ENCODE measurements around the gene ABTB2.

DNA sequence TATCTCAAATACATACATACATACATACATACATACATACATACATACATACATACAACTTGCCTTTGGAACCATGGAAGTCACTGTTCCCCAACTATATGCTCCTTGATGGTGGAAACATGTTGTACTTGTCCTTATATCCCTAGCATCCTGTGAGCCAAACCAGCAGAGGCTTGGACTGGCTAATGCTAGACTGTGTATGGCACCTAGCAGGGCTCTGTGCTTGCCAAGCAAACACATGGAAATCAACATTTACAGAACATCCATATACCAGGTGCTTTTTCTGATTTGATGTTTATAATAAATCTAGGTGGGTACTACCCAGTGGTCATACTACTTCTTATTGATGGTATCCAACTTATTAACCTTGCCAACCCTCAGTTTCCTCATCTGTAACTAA, 86.1 kb downstream of the ABTB2 start:
- TF ChIP-seq, protein P1, sequence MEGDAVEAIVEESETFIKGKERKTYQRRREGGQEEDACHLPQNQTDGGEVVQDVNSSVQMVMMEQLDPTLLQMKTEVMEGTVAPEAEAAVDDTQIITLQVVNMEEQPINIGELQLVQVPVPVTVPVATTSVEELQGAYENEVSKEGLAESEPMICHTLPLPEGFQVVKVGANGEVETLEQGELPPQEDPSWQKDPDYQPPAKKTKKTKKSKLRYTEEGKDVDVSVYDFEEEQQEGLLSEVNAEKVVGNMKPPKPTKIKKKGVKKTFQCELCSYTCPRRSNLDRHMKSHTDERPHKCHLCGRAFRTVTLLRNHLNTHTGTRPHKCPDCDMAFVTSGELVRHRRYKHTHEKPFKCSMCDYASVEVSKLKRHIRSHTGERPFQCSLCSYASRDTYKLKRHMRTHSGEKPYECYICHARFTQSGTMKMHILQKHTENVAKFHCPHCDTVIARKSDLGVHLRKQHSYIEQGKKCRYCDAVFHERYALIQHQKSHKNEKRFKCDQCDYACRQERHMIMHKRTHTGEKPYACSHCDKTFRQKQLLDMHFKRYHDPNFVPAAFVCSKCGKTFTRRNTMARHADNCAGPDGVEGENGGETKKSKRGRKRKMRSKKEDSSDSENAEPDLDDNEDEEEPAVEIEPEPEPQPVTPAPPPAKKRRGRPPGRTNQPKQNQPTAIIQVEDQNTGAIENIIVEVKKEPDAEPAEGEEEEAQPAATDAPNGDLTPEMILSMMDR (IDR thresholded peaks at IDR 0.05) = no peak
- TF ChIP-seq POLR2AphosphoS5 (IDR thresholded peaks at IDR 0.05) (no peak), POLR2A (IDR thresholded peaks at IDR 0.05) (no peak), EP300 (IDR thresholded peaks at IDR 0.05) (no peak)
